Calu3 (cell line): Measurements from ENCODE around the gene TTLL11. TPM values are rescaled to one million over a fixed set of nuclear protein-coding genes. Genes with fewer than 3 reads are reported as not detected.

Experiments
- BruUV-seq: library from RNA; stranded (reverse); fragments of 400-500 nt; replicated peaks from 2 replicates; lab custom pipeline; 2021; lab: Mats Ljungman, UMichigan
- CTCF ChIA-PET: fragments of 300-600 bp; sonication (Branson Sonifier 250); formaldehyde crosslinking; loops from one replicate; lab custom pipeline; 2022; ENCODE audit warnings: antibody characterized with exemption; lab: Charles Lee
- DNase-seq: peaks from one replicate; pipeline ENCODE4 v3.0.0; 2022
- H3K27ac Mint-ChIP-seq: one replicate; pipeline ENCODE4 v1.8.0; 2022; ENCODE audit warnings: mixed read lengths; ENCODE audit not compliant: unreplicated experiment
- H3K27me3 Mint-ChIP-seq: one replicate; pipeline ENCODE4 v1.8.0; 2022; ENCODE audit warnings: mixed read lengths; ENCODE audit not compliant: unreplicated experiment
- H3K36me3 Mint-ChIP-seq: one replicate; pipeline ENCODE4 v1.8.0; 2022; ENCODE audit warnings: mild to moderate bottlenecking, moderate library complexity, mixed read lengths; ENCODE audit not compliant: insufficient read depth, unreplicated experiment
- H3K4me1 Mint-ChIP-seq: one replicate; pipeline ENCODE4 v1.8.0; 2022; ENCODE audit warnings: mild to moderate bottlenecking, low read depth, mixed read lengths; ENCODE audit not compliant: unreplicated experiment
- H3K4me3 Mint-ChIP-seq: one replicate; pipeline ENCODE4 v1.8.0; 2022; ENCODE audit warnings: mild to moderate bottlenecking, low read depth, moderate library complexity, mixed read lengths; ENCODE audit not compliant: unreplicated experiment
- H3K9me3 Mint-ChIP-seq: one replicate; pipeline ENCODE4 v1.8.0; 2022; ENCODE audit warnings: low read depth, mixed read lengths; ENCODE audit not compliant: unreplicated experiment
- intact Hi-C: fragments of 100-400 bp; cut with micrococcal nuclease; formaldehyde crosslinking; loops from one replicate; pipeline ENCODE4 v1.10.0; 2022; ENCODE audit not compliant: unreplicated experiment
- total RNA-seq: library from RNA; stranded (reverse); gene quantifications from 2 replicates; pipeline ENCODE4 v1.2.3, GENCODE V29; 2022
- TF ChIP-seq, protein P1 (sequence below): fragments of 200-600 bp; IDR thresholded peaks from one replicate; pipeline ENCODE4 v1.8.0; 2022; ENCODE audit warnings: antibody characterized with exemption; ENCODE audit not compliant: unreplicated experiment

The TTLL11 gene
- total RNA-seq, 1 experiment from 2014 or later = 10.5 TPM

- Mint-ChIP-seq H3K27me3 (no peaks in the 10 kb centered on the region), H3K4me1 (no peaks in the 10 kb centered on the region), H3K36me3 (no peaks in the 10 kb centered on the region), H3K4me3 (no peak overlapping the region), H3K27ac (no peak overlapping the region), H3K9me3 (no peaks in the 10 kb centered on the region)
- intact Hi-C loops = no loop called here
- CTCF ChIA-PET = no interaction called here
- DNase-seq = no peak
- TF ChIP-seq, protein P1, sequence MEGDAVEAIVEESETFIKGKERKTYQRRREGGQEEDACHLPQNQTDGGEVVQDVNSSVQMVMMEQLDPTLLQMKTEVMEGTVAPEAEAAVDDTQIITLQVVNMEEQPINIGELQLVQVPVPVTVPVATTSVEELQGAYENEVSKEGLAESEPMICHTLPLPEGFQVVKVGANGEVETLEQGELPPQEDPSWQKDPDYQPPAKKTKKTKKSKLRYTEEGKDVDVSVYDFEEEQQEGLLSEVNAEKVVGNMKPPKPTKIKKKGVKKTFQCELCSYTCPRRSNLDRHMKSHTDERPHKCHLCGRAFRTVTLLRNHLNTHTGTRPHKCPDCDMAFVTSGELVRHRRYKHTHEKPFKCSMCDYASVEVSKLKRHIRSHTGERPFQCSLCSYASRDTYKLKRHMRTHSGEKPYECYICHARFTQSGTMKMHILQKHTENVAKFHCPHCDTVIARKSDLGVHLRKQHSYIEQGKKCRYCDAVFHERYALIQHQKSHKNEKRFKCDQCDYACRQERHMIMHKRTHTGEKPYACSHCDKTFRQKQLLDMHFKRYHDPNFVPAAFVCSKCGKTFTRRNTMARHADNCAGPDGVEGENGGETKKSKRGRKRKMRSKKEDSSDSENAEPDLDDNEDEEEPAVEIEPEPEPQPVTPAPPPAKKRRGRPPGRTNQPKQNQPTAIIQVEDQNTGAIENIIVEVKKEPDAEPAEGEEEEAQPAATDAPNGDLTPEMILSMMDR = no peak
- BruUV-seq = no TSS peak
Observed at GRCh38 chr9:121859646-121860045, 233.5 kb downstream of the TTLL11 start.

DNA sequence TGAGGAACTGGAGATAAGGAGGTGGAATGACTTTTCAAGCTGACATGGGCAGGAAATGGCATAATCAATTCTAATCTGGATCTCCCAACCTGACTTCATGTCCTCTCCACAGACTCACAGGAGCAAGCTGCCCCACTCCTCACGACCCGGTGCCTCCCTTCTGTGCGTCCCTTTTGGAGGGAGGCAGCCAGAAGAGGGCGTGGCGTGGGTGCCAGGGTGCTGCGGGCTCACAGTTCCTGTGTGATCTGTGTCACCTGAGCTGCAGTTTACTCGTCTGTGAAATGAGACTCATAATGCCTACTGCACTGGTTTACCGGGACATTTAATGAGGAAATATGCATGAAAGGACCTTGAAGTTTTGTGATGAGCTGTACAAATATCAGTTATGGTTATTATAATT, 234.3 kb downstream of the TTLL11 start:
- TF ChIP-seq, protein P1 = no peak
- no peak overlapping the region for H3K27ac Mint-ChIP-seq
- no peaks in the 10 kb centered on the region for H3K4me1 Mint-ChIP-seq
- H3K27me3 Mint-ChIP-seq = no peaks in the 10 kb centered on the region
- H3K9me3 Mint-ChIP-seq = no peaks in the 10 kb centered on the region
- no TSS peak for BruUV-seq
- H3K36me3 Mint-ChIP-seq = no peaks in the 10 kb centered on the region
- intact Hi-C loops = no loop called here
- no peak overlapping the region for H3K4me3 Mint-ChIP-seq
- no peak for DNase-seq
- CTCF ChIA-PET = interaction anchor here (0.6 kb wide), 1 partner anchor 12 kb away, joined by 8 read pairs; no protein-coding TSS in a partner anchor

DNA sequence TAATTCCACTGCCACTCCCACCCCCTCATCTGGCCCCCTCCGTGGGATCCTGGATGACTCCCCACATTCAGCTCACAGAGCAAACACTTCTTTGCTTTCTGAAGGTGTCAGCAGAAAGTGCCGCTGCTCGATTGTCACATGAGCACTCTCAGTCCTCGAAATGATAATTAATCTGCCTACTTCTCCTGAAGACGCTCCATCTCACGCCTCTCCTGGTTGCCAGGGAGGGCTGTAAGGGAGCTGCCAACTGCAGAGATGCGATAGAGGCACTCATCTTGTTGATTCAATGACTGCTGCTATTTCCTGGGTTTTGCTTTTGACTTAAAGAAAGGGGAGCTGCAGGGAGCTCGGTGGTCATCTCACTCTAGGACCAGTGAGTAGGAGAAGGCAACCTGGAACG, 235.2 kb downstream of the TTLL11 start:
- no peaks in the 10 kb centered on the region for H3K9me3 Mint-ChIP-seq
- no peaks in the 10 kb centered on the region for H3K27me3 Mint-ChIP-seq
- H3K36me3 Mint-ChIP-seq = no peaks in the 10 kb centered on the region

GRCh38 chr9:121855476-121855875, 237.6 kb downstream of the TTLL11 start:
- DNase-seq = no peak
- Mint-ChIP-seq H3K4me3 (no peak overlapping the region), H3K27ac (no peak overlapping the region), H3K36me3 (no peaks in the 10 kb centered on the region), H3K27me3 (no peaks in the 10 kb centered on the region), H3K9me3 (no peaks in the 10 kb centered on the region), H3K4me1 (no peaks in the 10 kb centered on the region)
- CTCF ChIA-PET = no interaction called here
- TF ChIP-seq, protein P1 = no peak
- BruUV-seq = no TSS peak
- intact Hi-C loops = no loop called here

More for the DNA sequence above, 235.2 kb downstream of the TTLL11 start:
- no peaks in the 10 kb centered on the region for H3K4me1 Mint-ChIP-seq
- TF ChIP-seq, protein P1 = no peak
- no peak overlapping the region for H3K27ac Mint-ChIP-seq
- H3K4me3 Mint-ChIP-seq = no peak overlapping the region
- DNase-seq = no peak
- no TSS peak for BruUV-seq
- CTCF ChIA-PET = no interaction called here
- intact Hi-C loops = no loop called here
